COLO668 (cell line): ENCODE data around the gene ADAMTS1.
A peak's percentile ranks its signal among the peaks of the same experiment; 100 is the strongest.
"Not testable (repeated sequence)": the region's sequence is repeated elsewhere in the genome, so short reads cannot be mapped to it uniquely, and the experiment has no call there.

Source experiments
- DNase-seq: peaks from one replicate; lab custom pipeline; 2025; ENCODE audit not compliant: unreplicated experiment; lab: John Stamatoyannopoulos, UW

The ADAMTS1 gene

GRCh38 chr21:26845066-26845758, at the start of gene ADAMTS1:
ADAMTS1 (minus strand) TSS chr21:26845409; CDS start chr21:26844954, 455 bp downstream.
- DNase-seq, result peak; percentile 48

GRCh38 chr21:26892151-26892550, 46.9 kb upstream of the ADAMTS1 start:
- DNase-seq, result no peak

GRCh38 chr21:26888931-26889330, 43.7 kb upstream of the ADAMTS1 start:
- DNase-seq, result no peak

DNA sequence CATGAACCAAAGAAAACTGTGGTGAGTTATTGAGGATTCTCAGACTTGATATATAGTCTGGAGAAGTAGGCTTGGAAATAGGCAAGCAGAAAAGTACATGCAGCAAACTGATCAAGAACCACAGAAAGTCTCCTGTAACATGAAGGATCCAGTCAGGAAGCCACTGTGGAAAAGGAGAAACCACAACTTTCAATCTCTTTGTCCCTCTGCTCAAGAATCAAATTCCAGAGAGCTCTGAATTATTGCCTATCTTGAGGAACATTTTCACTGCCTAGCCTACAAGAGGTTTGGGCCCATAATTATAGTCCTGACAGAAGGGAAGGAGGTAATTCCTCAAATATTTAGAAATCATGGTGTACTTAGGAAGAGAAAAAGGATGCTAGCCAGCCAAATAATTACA, 43.0 kb upstream of the ADAMTS1 start:
- no peak for DNase-seq

- DNase-seq, result no peak
Measured at GRCh38 chr21:26887251-26887650, 42.0 kb upstream of the ADAMTS1 start.

DNA sequence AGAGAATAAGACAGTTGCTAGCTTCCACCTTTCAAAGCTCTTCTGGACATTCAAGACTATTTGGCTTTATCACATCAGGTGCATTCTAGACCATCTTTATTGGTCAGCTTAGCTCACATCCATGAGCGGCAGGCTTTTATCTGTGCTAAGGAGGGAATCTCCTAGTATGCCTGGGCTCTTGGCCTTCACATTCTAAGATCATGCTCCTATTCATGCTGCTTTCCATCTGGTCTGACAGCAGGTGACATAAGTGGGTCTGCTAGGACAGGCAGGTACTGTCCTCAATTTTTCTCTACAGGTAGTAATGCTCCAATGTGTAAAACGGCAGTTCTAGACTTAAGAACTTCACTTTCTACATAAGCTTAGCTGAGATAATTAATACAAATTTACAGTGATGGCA, 39.2 kb upstream of the ADAMTS1 start:
- DNase-seq, result no peak

DNA sequence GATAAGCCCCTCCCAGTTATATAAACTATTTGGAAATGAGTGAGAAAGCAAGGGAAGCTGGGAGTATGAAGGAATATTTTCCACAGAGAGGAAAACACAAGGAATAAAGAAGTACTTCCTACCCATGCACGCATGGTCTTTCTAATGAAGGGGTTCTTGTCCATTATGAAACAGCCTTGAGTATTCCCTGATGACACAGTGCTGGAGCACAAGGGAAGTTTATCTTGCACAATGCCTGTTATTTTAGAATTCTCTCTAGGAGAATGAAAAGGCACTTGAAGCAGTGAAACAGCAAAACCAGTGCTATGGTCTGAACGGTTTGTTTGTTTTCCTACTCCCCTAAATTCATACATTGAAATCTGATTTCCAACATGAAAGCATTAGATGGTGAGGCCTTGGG, 38.6 kb upstream of the ADAMTS1 start:
- DNase-seq, result no peak

- DNase-seq, result no peak
Measured at GRCh38 chr21:26881504-26882228, 36.5 kb upstream of the ADAMTS1 start.

DNA sequence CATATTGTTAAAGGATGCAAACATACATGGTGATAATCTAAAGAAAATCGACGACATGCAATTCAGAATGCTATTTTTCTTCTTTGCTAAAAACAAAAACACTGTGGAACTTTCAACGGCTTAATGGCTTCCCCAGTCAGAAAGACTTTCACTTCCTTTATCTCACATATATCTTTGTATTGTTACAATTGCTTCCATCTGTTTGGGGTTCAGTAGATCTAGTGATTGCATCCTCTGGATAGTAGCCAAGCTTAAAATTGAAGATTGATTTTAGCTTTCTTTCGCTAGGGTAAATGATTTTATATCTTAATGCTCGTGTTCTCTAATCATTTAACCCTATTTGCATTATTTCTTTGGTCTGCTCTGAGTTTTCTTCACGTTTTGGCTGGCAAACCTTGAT, 31.8 kb upstream of the ADAMTS1 start:
- no peak for DNase-seq

DNA sequence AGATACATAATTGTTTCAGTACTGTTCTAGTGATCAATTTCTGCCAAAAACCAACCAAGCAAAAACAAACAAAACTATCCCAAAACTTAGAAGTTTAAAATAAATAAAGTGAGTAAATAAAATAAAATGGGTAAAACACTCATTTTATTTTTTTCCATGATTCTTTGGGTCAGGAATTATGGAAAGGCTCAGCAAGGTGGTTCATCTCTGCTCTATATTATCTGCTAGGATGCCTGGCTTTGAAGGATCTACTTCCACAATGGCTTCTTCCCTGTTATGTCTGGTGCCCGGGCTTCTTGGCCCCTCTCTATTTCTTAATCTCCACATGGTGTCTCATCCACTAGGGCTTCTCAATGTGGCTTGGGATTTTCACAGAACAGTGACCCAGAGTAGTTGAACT, 29.1 kb upstream of the ADAMTS1 start:
- DNase-seq, result no peak

DNA sequence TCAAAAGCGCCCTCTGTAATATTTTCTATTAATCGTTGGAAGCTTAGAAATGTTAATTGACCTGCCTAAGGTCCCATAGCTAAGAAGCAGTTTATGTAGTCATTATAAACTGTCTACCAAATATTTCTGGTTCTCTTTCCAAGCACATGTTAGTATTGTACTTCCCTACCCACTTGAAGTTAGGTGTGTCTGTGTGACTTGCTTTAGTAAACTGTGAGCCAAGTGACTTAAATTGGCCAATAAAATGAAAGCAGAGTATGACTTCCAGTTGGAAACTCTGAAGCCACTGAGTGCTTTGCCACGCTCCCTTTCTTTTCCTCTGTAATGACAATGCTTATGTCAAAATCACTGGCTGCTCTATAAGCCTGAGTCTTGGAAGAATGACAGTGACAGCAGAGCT, 20.6 kb upstream of the ADAMTS1 start:
- DNase-seq, result no peak

DNA sequence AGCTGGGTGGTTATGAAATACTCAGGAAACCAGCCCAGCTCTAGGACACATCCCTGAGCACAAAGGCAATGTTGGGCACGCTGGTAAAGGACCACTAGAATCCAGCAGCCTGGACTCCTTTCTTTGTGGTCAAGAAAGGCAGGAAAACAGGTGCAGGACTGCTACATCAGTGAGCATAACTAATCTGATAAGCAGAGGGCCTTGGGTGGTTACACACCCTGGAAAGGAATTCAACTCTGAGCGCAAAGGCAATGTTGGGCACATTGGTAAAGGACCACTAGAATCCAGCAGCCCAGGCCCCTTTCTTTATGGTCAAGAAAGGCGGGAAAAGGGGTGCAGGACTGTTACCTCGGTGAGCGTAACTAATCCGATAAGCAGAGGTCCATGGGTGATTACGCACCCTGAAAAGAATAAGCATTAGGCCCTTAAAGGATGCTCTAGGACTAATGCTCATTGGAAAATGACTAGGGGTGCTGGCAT, 11.7 kb upstream of the ADAMTS1 start:
- DNase-seq, result not testable (repeated sequence)

GRCh38 chr21:26854695-26855094, 9.5 kb upstream of the ADAMTS1 start:
- not testable (repeated sequence) for DNase-seq

GRCh38 chr21:26852423-26852822, 7.2 kb upstream of the ADAMTS1 start:
- no peak for DNase-seq

DNA sequence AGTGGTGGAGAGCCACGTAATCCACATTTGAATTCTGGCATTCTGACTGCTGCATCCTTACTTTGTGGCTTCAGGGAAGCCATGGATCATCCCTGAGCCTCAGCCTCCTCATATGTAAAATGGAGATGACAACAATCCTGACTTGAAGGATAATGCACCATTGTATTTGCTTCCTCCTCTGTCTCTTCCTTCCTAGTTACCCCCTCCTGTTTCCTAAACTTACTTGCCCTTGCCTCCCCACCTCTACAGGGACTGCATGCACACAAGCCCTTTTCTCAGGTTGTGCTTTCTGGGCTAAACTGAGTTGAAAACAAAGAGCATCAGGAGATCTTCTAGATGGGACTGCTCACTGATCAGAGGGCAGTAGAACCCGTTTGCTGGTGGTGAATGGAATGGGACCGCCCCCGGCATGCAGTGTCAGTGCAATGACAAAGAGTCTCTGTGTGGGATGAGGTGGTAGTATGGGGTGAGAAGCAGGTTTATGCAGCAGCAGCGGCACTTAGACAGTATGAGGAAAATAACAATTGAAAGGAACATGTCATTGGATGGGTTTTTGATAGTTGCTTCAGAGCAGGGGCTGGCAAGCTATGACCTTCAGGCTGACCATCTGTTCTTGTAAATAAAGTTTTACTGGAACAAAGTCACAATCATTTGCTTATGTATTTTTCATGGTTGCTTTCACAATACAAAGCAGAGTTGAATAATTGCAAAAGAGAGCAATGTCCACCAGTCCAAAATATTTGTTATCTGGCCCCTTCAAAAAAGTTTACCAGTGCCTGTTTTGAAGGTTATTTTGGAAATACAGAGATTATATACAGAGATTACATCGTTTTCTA, 6.1 kb upstream of the ADAMTS1 start:
- no peak for DNase-seq

GRCh38 chr21:26850116-26850643, 5.0 kb upstream of the ADAMTS1 start:
- DNase-seq, result no peak

- DNase-seq, result peak; percentile 14
Measured at GRCh38 chr21:26849428-26850115, 4.4 kb upstream of the ADAMTS1 start.

- DNase-seq, result no peak
Measured at GRCh38 chr21:26847921-26848320, 2.7 kb upstream of the ADAMTS1 start.

DNA sequence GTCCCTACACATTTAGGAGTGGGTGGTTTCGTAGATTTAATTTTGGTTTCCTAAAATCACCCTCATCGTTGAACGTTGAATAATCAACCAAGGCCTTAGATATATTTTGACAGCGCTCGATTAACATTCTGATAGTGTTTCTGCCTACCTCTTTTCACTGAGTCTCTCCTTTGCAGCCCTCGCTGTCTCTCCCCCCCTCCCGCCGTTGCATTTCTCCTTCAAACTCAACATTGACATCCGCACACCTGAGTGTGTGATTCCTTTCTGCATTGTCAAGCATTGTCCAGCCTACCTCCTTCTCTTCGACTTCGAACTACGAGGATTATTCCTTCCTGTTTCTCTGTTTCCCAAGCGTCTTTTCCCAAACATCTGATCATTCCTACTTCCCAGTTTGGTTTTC, 1.8 kb upstream of the ADAMTS1 start:
- no peak for DNase-seq

DNA sequence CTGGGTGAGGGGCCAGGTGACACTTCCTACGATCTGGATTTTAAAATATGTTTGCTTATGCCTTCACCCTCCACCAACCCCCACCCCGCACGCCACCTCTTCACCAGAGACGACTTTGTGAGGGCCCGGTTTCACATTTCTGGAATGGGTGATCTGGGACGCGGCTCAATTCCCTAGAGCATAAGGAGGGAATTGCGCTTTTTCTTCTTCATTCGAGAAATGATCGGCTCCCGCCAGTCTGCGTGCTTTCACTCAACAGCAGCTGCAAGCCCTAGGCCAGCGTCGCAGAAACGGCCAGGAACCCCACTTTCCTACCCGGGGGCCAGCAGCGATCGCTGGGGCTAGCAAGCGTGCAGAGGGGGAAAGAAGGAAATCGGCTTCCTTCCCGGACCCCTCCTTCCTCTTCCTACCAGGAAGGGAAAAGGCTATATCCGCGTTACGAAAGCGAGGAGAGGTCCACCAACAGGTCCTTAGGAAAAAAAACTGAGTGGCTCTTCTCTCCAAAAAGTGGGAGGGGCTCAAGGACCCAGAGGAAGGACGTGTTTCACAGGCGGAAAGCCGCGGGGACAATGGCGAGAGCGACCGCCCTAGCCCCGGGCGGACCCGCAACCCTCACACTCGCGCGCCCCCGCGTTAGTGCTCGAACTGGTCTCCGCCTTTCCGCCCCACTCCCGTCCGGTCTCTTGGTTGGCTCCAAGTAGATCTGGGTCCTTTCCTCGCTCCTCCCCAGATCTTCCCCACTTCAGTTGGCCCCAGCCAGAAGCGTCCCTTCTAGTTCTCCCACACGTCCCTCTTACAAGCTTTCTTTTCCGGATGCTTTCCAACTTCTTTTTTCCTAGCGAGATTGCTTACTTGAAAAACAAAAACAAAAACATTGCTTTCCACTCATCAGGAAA, 1.1 kb upstream of the ADAMTS1 start:
- no peak for DNase-seq
